ENCODE measurements around the gene HOXA4. TPM values are rescaled to one million over a fixed set of nuclear protein-coding genes. Genes with fewer than 3 reads are reported as not detected.
A peak's percentile ranks its signal among the peaks of the same experiment; 100 is the strongest.

Gene HOXA4
- total RNA-seq, 1 experiment from 2014 or later: not detected

DNA sequence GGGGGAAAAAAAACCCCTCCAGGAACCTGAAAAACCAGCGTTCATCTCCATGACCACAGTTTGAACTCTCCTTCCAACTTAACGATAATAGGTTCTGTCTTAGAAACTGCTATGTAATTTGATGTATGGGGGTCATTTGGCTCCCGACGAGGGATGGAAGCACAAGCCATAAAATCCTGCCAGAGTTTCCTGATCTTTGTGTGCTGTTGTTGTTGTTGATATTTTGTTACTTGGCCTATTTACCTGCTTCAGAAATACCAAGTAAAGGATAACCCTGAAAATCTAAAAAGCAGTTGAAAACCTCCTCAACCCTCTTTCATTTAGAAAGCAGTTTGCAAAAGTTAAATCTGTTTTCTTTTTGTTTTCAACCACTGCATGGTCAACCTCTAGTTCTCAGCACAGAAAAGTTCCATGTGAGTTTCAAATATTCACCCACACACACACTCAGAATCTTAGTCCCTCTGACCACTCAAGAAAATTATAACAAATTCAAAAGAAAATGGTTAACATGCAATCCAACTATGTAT, 18.7 kb downstream of the HOXA4 start:
- no peaks in the 10 kb centered on the region for H3K9me3 Mint-ChIP-seq
- H3K4me3 Mint-ChIP-seq: no peak overlapping the region
- peaks cover 95% of the 10 kb centered on the region for H3K27me3 Mint-ChIP-seq (ENCODE audit: low read depth)
- no peak overlapping the region for H3K27ac Mint-ChIP-seq
- TF ChIP-seq GRHL2 (CRISPR knock-in tag; IDR thresholded peaks at IDR 0.05; ENCODE audit: insufficient replicate concordance, severe bottlenecking) (no peak), IRF2 (CRISPR knock-in tag; IDR thresholded peaks at IDR 0.05; ENCODE audit: borderline replicate concordance, low read depth) (no peak), ATF1 (CRISPR knock-in tag; IDR thresholded peaks at IDR 0.05) (no peak), ZNF416 (CRISPR knock-in tag; IDR thresholded peaks at IDR 0.05) (no peak), ZNF263 (CRISPR knock-in tag; IDR thresholded peaks at IDR 0.05; ENCODE audit: low read depth) (no peak), NFE2L1 (CRISPR knock-in tag; IDR thresholded peaks at IDR 0.05) (no peak), ATF2 (CRISPR knock-in tag; IDR thresholded peaks at IDR 0.05; ENCODE audit: borderline replicate concordance, low read depth) (no peak), GABPB1 (CRISPR knock-in tag; IDR thresholded peaks at IDR 0.05) (no peak)
- TF ChIP-seq, protein P1, sequence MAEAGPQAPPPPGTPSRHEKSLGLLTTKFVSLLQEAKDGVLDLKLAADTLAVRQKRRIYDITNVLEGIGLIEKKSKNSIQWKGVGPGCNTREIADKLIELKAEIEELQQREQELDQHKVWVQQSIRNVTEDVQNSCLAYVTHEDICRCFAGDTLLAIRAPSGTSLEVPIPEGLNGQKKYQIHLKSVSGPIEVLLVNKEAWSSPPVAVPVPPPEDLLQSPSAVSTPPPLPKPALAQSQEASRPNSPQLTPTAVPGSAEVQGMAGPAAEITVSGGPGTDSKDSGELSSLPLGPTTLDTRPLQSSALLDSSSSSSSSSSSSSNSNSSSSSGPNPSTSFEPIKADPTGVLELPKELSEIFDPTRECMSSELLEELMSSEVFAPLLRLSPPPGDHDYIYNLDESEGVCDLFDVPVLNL (CRISPR knock-in tag; IDR thresholded peaks at IDR 0.05; ENCODE audit: borderline replicate concordance, low read depth): no peak
- TF ChIP-seq, protein P2, sequence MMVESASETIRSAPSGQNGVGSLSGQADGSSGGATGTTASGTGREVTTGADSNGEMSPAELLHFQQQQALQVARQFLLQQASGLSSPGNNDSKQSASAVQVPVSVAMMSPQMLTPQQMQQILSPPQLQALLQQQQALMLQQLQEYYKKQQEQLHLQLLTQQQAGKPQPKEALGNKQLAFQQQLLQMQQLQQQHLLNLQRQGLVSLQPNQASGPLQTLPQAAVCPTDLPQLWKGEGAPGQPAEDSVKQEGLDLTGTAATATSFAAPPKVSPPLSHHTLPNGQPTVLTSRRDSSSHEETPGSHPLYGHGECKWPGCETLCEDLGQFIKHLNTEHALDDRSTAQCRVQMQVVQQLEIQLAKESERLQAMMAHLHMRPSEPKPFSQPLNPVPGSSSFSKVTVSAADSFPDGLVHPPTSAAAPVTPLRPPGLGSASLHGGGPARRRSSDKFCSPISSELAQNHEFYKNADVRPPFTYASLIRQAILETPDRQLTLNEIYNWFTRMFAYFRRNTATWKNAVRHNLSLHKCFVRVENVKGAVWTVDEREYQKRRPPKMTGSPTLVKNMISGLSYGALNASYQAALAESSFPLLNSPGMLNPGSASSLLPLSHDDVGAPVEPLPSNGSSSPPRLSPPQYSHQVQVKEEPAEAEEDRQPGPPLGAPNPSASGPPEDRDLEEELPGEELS (CRISPR knock-in tag; IDR thresholded peaks at IDR 0.05): no peak
- no peak for DNase-seq (ENCODE audit: low spot score)
- H3K4me1 Mint-ChIP-seq: peaks cover 18% of the 10 kb centered on the region
- POLR2A ChIA-PET: no interaction called here
- no peak for ATAC-seq
- CTCF ChIA-PET: no interaction called here
- H3K36me3 Mint-ChIP-seq: no peaks in the 10 kb centered on the region

DNA sequence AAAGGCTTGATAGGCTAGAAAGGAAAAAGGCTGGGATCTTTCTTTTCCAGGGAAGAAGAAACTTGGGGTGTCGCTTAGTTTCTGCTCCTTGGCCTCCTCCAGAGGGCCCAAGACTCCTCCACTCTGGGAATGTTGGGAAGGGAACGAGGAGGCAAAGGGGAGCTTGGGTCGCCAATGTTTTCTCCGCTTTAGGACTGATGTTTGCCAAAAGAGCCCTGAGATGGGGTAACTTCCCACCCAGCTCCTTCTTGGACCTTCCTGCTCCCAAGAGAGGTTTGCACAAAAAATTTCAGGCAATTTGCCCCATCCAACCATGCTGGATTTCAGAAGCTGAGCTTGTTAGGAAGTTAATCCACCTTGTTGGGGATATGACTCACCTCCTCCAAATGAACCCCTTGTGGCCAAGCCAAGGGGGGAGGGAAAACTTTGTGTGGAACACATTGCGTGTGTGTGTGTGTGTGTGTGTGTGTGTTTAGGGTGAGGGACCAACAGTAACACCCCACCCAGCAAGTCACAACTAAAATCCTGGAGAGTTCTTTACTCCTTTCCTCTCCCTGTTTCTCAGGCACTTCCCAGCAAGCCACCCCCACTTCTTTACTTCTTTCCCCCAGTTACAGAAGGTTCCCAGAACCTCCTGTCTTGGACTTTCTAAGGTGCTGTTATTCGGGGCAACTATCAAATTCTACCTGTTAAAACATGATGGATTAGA, 19.4 kb downstream of the HOXA4 start:
- DNase-seq (ENCODE audit: low spot score): no peak
- H3K4me1 Mint-ChIP-seq: peaks cover 19% of the 10 kb centered on the region
- no peak for ATAC-seq
- ChIA-PET POLR2A (no interaction called here), CTCF (interaction anchor here (1.3 to 1.4 kb wide), 3 partner anchors 10 to 50 kb away, joined by 3 to 4 read pairs (median 4); partner anchors contain the start of gene HOXA1)
- H3K36me3 Mint-ChIP-seq: no peaks in the 10 kb centered on the region
- no peaks in the 10 kb centered on the region for H3K9me3 Mint-ChIP-seq
- H3K4me3 Mint-ChIP-seq: peak overlapping the region; percentile 55
- peaks cover 95% of the 10 kb centered on the region for H3K27me3 Mint-ChIP-seq (ENCODE audit: low read depth)
- H3K27ac Mint-ChIP-seq: no peak overlapping the region
- TF ChIP-seq, protein P3, sequence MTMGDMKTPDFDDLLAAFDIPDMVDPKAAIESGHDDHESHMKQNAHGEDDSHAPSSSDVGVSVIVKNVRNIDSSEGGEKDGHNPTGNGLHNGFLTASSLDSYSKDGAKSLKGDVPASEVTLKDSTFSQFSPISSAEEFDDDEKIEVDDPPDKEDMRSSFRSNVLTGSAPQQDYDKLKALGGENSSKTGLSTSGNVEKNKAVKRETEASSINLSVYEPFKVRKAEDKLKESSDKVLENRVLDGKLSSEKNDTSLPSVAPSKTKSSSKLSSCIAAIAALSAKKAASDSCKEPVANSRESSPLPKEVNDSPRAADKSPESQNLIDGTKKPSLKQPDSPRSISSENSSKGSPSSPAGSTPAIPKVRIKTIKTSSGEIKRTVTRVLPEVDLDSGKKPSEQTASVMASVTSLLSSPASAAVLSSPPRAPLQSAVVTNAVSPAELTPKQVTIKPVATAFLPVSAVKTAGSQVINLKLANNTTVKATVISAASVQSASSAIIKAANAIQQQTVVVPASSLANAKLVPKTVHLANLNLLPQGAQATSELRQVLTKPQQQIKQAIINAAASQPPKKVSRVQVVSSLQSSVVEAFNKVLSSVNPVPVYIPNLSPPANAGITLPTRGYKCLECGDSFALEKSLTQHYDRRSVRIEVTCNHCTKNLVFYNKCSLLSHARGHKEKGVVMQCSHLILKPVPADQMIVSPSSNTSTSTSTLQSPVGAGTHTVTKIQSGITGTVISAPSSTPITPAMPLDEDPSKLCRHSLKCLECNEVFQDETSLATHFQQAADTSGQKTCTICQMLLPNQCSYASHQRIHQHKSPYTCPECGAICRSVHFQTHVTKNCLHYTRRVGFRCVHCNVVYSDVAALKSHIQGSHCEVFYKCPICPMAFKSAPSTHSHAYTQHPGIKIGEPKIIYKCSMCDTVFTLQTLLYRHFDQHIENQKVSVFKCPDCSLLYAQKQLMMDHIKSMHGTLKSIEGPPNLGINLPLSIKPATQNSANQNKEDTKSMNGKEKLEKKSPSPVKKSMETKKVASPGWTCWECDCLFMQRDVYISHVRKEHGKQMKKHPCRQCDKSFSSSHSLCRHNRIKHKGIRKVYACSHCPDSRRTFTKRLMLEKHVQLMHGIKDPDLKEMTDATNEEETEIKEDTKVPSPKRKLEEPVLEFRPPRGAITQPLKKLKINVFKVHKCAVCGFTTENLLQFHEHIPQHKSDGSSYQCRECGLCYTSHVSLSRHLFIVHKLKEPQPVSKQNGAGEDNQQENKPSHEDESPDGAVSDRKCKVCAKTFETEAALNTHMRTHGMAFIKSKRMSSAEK (CRISPR knock-in tag; IDR thresholded peaks at IDR 0.05; ENCODE audit: borderline replicate concordance): no peak
- TF ChIP-seq HMGXB4 (CRISPR knock-in tag; IDR thresholded peaks at IDR 0.05) (no peak), RELA (CRISPR knock-in tag; IDR thresholded peaks at IDR 0.05; ENCODE audit: borderline replicate concordance) (no peak), MYBL2 (CRISPR knock-in tag; IDR thresholded peaks at IDR 0.05) (no peak), ZBTB21 (CRISPR knock-in tag; IDR thresholded peaks at IDR 0.05; ENCODE audit: borderline replicate concordance) (no peak), CTCF (IDR thresholded peaks at IDR 0.05) (no peak), HMGA2 (CRISPR knock-in tag; IDR thresholded peaks at IDR 0.05) (no peak)
- TF ChIP-seq, protein P4, sequence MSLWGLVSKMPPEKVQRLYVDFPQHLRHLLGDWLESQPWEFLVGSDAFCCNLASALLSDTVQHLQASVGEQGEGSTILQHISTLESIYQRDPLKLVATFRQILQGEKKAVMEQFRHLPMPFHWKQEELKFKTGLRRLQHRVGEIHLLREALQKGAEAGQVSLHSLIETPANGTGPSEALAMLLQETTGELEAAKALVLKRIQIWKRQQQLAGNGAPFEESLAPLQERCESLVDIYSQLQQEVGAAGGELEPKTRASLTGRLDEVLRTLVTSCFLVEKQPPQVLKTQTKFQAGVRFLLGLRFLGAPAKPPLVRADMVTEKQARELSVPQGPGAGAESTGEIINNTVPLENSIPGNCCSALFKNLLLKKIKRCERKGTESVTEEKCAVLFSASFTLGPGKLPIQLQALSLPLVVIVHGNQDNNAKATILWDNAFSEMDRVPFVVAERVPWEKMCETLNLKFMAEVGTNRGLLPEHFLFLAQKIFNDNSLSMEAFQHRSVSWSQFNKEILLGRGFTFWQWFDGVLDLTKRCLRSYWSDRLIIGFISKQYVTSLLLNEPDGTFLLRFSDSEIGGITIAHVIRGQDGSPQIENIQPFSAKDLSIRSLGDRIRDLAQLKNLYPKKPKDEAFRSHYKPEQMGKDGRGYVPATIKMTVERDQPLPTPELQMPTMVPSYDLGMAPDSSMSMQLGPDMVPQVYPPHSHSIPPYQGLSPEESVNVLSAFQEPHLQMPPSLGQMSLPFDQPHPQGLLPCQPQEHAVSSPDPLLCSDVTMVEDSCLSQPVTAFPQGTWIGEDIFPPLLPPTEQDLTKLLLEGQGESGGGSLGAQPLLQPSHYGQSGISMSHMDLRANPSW (CRISPR knock-in tag; conservative IDR thresholded peaks at IDR 0.05; ENCODE audit: low read depth): no peak

Data from WTC11 (cell line).